ENCODE results near the gene GLT8D1.

The GLT8D1 gene

DNA sequence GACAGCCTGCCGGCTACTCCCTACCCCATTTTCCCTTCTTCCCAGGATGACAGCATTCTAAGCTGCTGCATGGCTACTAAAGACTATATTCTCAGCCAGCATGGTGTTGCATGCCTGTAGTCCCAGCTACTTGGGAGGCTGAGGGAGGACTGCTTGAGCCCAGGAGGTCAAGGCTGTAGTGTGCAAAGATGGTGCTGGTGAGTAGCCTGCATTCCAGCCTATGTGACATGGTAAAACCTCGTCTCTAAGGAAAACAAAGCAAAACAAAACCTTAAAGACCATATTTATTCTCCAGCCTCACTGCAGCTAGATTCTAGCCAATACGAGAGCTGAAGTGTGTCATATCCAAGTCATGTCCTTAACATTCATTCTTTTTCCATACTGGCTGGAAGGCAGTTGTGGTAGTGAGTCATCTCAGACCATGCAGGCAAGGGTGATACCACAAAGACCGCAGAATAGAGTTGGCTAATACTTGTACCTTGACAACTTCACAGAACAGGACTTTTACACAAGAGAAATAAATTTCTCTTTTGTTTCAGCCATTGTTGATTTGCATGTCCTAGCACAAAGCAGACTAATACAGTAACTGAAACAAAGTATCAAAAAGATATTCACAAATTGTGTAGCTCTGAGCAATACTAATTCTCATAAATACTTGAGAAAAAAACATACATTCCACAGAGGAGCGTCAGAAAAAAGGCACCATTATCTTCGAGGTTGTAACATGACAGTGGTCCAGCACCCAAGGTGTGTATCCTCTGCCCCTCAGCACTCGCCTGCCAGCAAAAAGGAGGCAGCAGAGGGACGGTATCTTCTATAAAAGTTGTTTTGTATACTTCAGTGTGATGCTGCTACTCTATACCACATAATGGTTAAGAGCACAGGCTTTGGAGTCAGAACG is 34.7 kb downstream of the GLT8D1 start:
- no peak for DNase-seq (ENCODE audit: insufficient read length)
- peak; percentile 51 for FAIRE-seq
- TF ChIP-seq TAF1 (IDR thresholded peaks at IDR 0.05; ENCODE audit: borderline replicate concordance, low read depth, low read length) (no peak), POLR2AphosphoS5 (IDR thresholded peaks at IDR 0.05; ENCODE audit: low read depth, low read length) (no peak), POLR2A (IDR thresholded peaks at IDR 0.05; ENCODE audit: low read depth, low read length) (no peak)

DNA sequence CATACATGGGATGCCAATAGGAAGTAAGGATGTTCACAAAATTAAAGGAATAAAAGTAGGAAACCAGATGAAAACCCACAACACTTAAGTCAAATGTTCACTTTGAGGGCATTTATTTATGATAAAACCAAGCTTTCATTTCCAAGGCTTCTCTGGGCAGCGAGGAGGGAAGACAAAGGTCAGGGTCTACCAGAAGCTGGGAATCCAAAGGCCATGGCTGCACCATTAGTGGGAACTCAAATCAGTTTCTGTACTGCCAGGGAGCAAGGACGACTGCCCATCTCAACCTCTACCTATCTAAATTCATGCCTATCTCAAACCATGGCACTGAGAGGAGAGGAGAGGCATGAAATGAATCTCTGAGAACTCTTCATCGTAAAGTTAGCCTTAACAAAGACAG is 42.5 kb downstream of the GLT8D1 start:
- no peak for DNase-seq (ENCODE audit: insufficient read length)
- FAIRE-seq = no peak
- no peak for TF ChIP-seq TAF1 (IDR thresholded peaks at IDR 0.05; ENCODE audit: borderline replicate concordance, low read depth, low read length)
- no peak for TF ChIP-seq POLR2AphosphoS5 (IDR thresholded peaks at IDR 0.05; ENCODE audit: low read depth, low read length)
- no peak for TF ChIP-seq POLR2A (IDR thresholded peaks at IDR 0.05; ENCODE audit: low read depth, low read length)

- DNase-seq (ENCODE audit: insufficient read length) = no peak
- no peak for FAIRE-seq
- no peak for TF ChIP-seq POLR2AphosphoS5 (IDR thresholded peaks at IDR 0.05; ENCODE audit: low read depth, low read length)
- TF ChIP-seq TAF1 (IDR thresholded peaks at IDR 0.05; ENCODE audit: borderline replicate concordance, low read depth, low read length) = no peak
- no peak for TF ChIP-seq POLR2A (IDR thresholded peaks at IDR 0.05; ENCODE audit: low read depth, low read length)
Observed at GRCh38 chr3:52660046-52660445, 45.5 kb downstream of the GLT8D1 start.

- FAIRE-seq (no peak), DNase-seq (ENCODE audit: insufficient read length) (no peak)
- TF ChIP-seq POLR2A (IDR thresholded peaks at IDR 0.05; ENCODE audit: low read depth, low read length) (no peak), TAF1 (IDR thresholded peaks at IDR 0.05; ENCODE audit: borderline replicate concordance, low read depth, low read length) (no peak), POLR2AphosphoS5 (IDR thresholded peaks at IDR 0.05; ENCODE audit: low read depth, low read length) (no peak)
Observed at GRCh38 chr3:52655895-52656294, 49.7 kb downstream of the GLT8D1 start.

GRCh38 chr3:52651592-52651991 is 54.0 kb downstream of the GLT8D1 start:
- FAIRE-seq = no peak
- TF ChIP-seq POLR2A (IDR thresholded peaks at IDR 0.05; ENCODE audit: low read depth, low read length) (no peak), TAF1 (IDR thresholded peaks at IDR 0.05; ENCODE audit: borderline replicate concordance, low read depth, low read length) (no peak), POLR2AphosphoS5 (IDR thresholded peaks at IDR 0.05; ENCODE audit: low read depth, low read length) (no peak)
- no peak for DNase-seq (ENCODE audit: insufficient read length)

DNA sequence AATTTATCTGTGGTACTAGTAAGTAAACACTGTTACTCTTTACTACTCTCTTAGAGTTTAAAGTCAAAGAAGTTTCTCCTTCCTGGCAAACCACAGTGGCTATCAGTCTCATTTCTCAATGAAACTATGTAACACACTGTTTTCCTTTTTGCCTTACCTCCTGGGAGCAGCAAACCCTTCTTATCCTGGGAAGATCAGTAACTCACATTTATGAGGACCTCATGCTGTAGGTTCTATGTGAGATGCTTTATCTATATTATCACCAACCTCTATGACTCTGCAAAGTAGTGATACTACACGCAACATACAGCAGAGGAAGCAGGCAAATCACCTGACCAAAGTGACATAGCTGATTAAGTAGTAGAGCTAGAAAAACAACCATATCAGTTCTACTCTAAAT is 55.2 kb downstream of the GLT8D1 start:
- FAIRE-seq = no peak
- DNase-seq (ENCODE audit: insufficient read length) = no peak
- TF ChIP-seq POLR2AphosphoS5 (IDR thresholded peaks at IDR 0.05; ENCODE audit: low read depth, low read length) (no peak), POLR2A (IDR thresholded peaks at IDR 0.05; ENCODE audit: low read depth, low read length) (no peak), TAF1 (IDR thresholded peaks at IDR 0.05; ENCODE audit: borderline replicate concordance, low read depth, low read length) (no peak)

DNA sequence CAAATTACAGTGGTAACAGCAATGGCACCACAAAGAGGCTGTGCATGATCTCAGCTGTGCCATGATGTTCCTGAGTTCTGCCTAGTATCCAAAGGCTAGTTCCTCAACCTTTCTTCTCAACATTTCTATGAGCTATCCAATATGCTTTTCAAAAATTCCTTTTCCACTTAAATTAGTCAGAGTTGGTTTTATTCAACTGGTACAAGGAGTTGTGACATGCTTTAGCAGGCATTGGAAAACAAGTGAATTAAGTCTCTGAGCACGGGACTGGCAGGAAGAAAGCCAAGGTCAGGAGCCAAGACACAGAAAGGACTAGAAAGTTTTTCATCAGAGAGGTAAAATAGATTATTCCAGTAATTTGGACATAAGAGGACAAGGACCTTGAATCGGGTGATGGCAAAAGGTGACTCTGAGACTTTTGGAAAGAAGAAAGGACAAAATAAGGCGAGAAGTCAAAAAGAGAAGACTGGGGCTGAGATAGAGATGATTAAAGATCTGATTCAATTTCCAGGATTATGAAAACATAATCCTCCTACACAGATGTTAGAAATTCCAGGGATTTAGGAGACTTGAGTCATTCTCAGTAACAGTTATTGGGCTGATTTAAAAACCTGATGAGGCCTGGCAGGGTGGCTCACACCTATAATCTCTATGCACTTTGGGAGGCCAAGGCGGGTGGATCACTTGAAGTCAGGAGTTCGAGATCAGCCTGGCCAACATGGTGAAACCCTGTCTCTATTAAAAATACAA is 56.0 kb downstream of the GLT8D1 start:
- DNase-seq (ENCODE audit: insufficient read length) (no peak), FAIRE-seq (no peak)
- TF ChIP-seq POLR2AphosphoS5 (IDR thresholded peaks at IDR 0.05; ENCODE audit: low read depth, low read length) (no peak), POLR2A (IDR thresholded peaks at IDR 0.05; ENCODE audit: low read depth, low read length) (no peak), TAF1 (IDR thresholded peaks at IDR 0.05; ENCODE audit: borderline replicate concordance, low read depth, low read length) (no peak)

DNA sequence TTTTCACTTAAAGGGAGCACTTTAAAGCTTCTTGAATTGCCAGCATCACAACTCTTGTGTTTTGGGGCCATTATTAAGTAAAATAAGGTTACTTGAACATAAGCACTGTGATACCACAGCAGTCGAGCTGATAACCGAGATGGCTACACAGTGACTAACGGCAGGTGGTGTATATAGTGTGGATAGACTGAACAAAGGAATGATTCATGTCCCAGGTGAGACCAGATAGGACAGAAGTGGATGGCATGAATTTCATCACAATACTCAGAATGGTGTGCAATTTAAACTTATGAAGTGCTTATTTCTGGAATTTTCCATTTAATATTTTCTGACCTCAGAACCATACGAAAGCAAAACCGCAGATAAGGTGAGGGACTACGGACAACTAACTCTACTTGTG is 60.0 kb downstream of the GLT8D1 start:
- no peak for FAIRE-seq
- TF ChIP-seq TAF1 (IDR thresholded peaks at IDR 0.05; ENCODE audit: borderline replicate concordance, low read depth, low read length) (no peak), POLR2A (IDR thresholded peaks at IDR 0.05; ENCODE audit: low read depth, low read length) (no peak), POLR2AphosphoS5 (IDR thresholded peaks at IDR 0.05; ENCODE audit: low read depth, low read length) (no peak)
- no peak for DNase-seq (ENCODE audit: insufficient read length)
